HCT116 (cell line): ENCODE results near the gene ZBTB42. TPM values are rescaled to one million over a fixed set of nuclear protein-coding genes. Genes with fewer than 3 reads are reported as not detected.

ENCODE experiments used
- ATAC-seq: fragments of 200-7000 bp; cut with Tn5 transposase; 2 replicates; pipeline ENCODE4 v1.9.1; 2020; ENCODE audit warnings: mild to moderate bottlenecking, moderate library complexity
- BruUV-seq: library from RNA; stranded (reverse); fragments of 400-500 nt; replicated peaks from 2 replicates; lab custom pipeline; 2021; lab: Mats Ljungman, UMichigan
- CTCF ChIA-PET: fragments of 300-600 bp; sonication (Branson Sonifier 250); formaldehyde crosslinking; loops from one replicate; lab custom pipeline; 2021; ENCODE audit warnings: antibody characterized with exemption; lab: Charles Lee
- POLR2A ChIA-PET: fragments of 300-600, 350-600 bp; sonication (Branson Sonifier 250); formaldehyde crosslinking; loops from one replicate; lab custom pipeline; 2021; ENCODE audit warnings: antibody characterized with exemption; lab: Charles Lee
- RAD21 ChIA-PET, 2 experiments: fragments of 300-600 bp; sonication (Branson Sonifier 250); formaldehyde crosslinking; loops; one replicate each; lab custom pipeline; 2023; ENCODE audit warnings: low total read pairs in 2 of 2; ENCODE audit not compliant: uncharacterized antibody in 2 of 2, unreplicated experiment in 2 of 2, low non-redundant PET in 1 of 2; lab: Charles Lee
- DNase-seq: peaks from one replicate; pipeline ENCODE4 v3.0.0-alpha.2; 2010; ENCODE audit warnings: low read depth, low spot score
- H2AFZ ChIP-seq: fragments of 200-600 bp; shearing (Covaris generic), sonication (generic); 2 replicates; pipeline ENCODE4 v1.6.1; 2017; ENCODE audit warnings: low read depth, mixed run types, mixed read lengths, antibody characterized with exemption, low read length; ENCODE audit not compliant: poor library complexity, severe bottlenecking
- H3K27ac ChIP-seq: 2 replicates; pipeline ENCODE4 v1.5.1; 2012; ENCODE audit warnings: low read depth, low read length
- H3K27me3 ChIP-seq: fragments of 200-600 bp; sonication (generic); 2 replicates; pipeline ENCODE4 v1.6.1; 2016; ENCODE audit warnings: mixed run types, low read length, mixed read lengths; ENCODE audit not compliant: insufficient read depth
- H3K36me3 ChIP-seq, 2 experiments: fragments of 200-500 bp in 1 of 2; fragments of 200-600 bp in 1 of 2; sonication (Bioruptor generic) in 1 of 2; sonication (generic) in 1 of 2; 2 replicates each; pipeline versions ENCODE4 v1.5.1 to v1.6.1; 2014 to 2016; ENCODE audit warnings: low read length in 2 of 2, inconsistent platforms in 1 of 2, mixed read lengths in 1 of 2, mixed run types in 1 of 2; ENCODE audit not compliant: insufficient read depth in 2 of 2, control insufficient read depth in 1 of 2
- H3K4me1 ChIP-seq, 2 experiments: fragments of 200-600 bp in 1 of 2; sonication (generic) in 1 of 2; 2 replicates each; pipeline versions ENCODE4 v1.5.1 to v1.6.1; 2012 to 2017; ENCODE audit warnings: low read length in 2 of 2, inconsistent platforms in 1 of 2, mild to moderate bottlenecking in 1 of 2, mixed read lengths in 1 of 2, mixed run types in 1 of 2, moderate library complexity in 1 of 2; ENCODE audit not compliant: insufficient read depth in 2 of 2, control insufficient read depth in 1 of 2
- H3K4me2 ChIP-seq: fragments of 200-600 bp; sonication (generic); 2 replicates; pipeline ENCODE4 v1.6.1; 2017; ENCODE audit warnings: mixed run types, low read length, mixed read lengths
- H3K4me3 ChIP-seq, 2 experiments: fragments of 200-600 bp in 1 of 2; sonication (generic) in 1 of 2; replicated peaks in 1 of 2; 2 replicates each; pipeline ENCODE4 v1.5.1; 2011 to 2016; ENCODE audit warnings: low read length in 2 of 2, control low read depth in 1 of 2, low read depth in 1 of 2, mild to moderate bottlenecking in 1 of 2, mixed read lengths in 1 of 2, mixed run types in 1 of 2
- H3K79me2 ChIP-seq: fragments of 200-600 bp; sonication (generic); 2 replicates; pipeline ENCODE4 v1.6.1; 2017; ENCODE audit warnings: mild to moderate bottlenecking, mixed run types, low read length, moderate library complexity, mixed read lengths; ENCODE audit not compliant: insufficient read depth
- H3K9ac ChIP-seq: fragments of 200-600 bp; sonication (generic); 2 replicates; pipeline ENCODE4 v1.6.1; 2016; ENCODE audit warnings: low read length, mixed read lengths
- H3K9me2 ChIP-seq: fragments of 200-600 bp; sonication (generic), shearing (Covaris generic); 2 replicates; pipeline ENCODE4 v1.6.1; 2017; ENCODE audit warnings: mixed run types, mild to moderate bottlenecking, moderate library complexity; ENCODE audit not compliant: insufficient read depth
- H3K9me3 ChIP-seq, 2 experiments: fragments of 200-500 bp in 1 of 2; fragments of 200-600 bp in 1 of 2; sonication (Bioruptor generic) in 1 of 2; sonication (generic) in 1 of 2; 2 replicates each; pipeline ENCODE4 v1.6.1; 2014 to 2017; ENCODE audit warnings: low read length in 2 of 2, mixed read lengths in 2 of 2, inconsistent platforms in 1 of 2, low read depth in 1 of 2, mild to moderate bottlenecking in 1 of 2, mixed run types in 1 of 2, moderate library complexity in 1 of 2; ENCODE audit not compliant: control insufficient read depth in 1 of 2, insufficient read depth in 1 of 2
- H4K20me1 ChIP-seq: fragments of 200-600 bp; sonication (generic), shearing (Covaris generic); 2 replicates; pipeline ENCODE4 v1.6.1; 2017; ENCODE audit warnings: mixed run types, mild to moderate bottlenecking, moderate library complexity; ENCODE audit not compliant: insufficient read depth
- ATF3 ChIP-seq: IDR thresholded peaks from 2 replicates; pipeline ENCODE4 v1.6.1; 2012
- CBX3 ChIP-seq: IDR thresholded peaks from 2 replicates; pipeline ENCODE4 v1.6.1; 2012; ENCODE audit warnings: low read depth
- CEBPB ChIP-seq: IDR thresholded peaks from 2 replicates; pipeline ENCODE4 v1.6.1; 2012; ENCODE audit warnings: low read depth
- CTCF ChIP-seq, 3 experiments: fragments of 200-600 bp in 1 of 3; sonication (generic) in 1 of 3; IDR thresholded peaks in 2 of 3; conservative IDR thresholded peaks in 1 of 3; 2 replicates each; pipeline ENCODE4 v1.5.1; 2012 to 2017; ENCODE audit warnings: low read depth in 2 of 3, low read length in 2 of 3, antibody characterized with exemption in 1 of 3, borderline replicate concordance in 1 of 3, control low read depth in 1 of 3, mild to moderate bottlenecking in 1 of 3, mixed read lengths in 1 of 3, mixed run types in 1 of 3, moderate library complexity in 1 of 3; ENCODE audit not compliant: insufficient read depth in 1 of 3
- EZH2phosphoT487 ChIP-seq: fragments of 200-600 bp; IDR thresholded peaks from 2 replicates; pipeline ENCODE4 v1.6.1; 2018; ENCODE audit warnings: antibody characterized with exemption, borderline replicate concordance
- FOSL1 ChIP-seq: IDR thresholded peaks from 2 replicates; pipeline ENCODE4 v1.6.1; 2012; ENCODE audit warnings: low read depth
- JUND ChIP-seq: IDR thresholded peaks from 2 replicates; pipeline ENCODE4 v1.6.1; 2012
- SIN3A ChIP-seq: IDR thresholded peaks from 2 replicates; pipeline ENCODE4 v1.6.1; 2012; ENCODE audit warnings: low read depth
- SP1 ChIP-seq: IDR thresholded peaks from 2 replicates; pipeline ENCODE4 v1.6.1; 2012; ENCODE audit warnings: low read depth
- ZFX ChIP-seq: fragments of 450-650 bp; IDR thresholded peaks from 2 replicates; pipeline ENCODE4 v1.6.1; 2017
- ZNF274 ChIP-seq: fragments of 200-500 bp; sonication (Bioruptor generic); IDR thresholded peaks from 2 replicates; pipeline ENCODE4 v1.6.1; 2014; ENCODE audit warnings: mild to moderate bottlenecking, low read depth, low read length, inconsistent platforms
- intact Hi-C: fragments of 100-400 bp; cut with micrococcal nuclease; formaldehyde crosslinking; loops from 2 replicates; pipeline ENCODE4 v1.10.0; 2022
- total RNA-seq: library from RNA; stranded (reverse); gene quantifications from one replicate; pipeline ENCODE4 v1.2.1, GENCODE V29; 2021; ENCODE audit not compliant: unreplicated experiment
- TF ChIP-seq, protein P1 (sequence below): IDR thresholded peaks from 2 replicates; pipeline ENCODE4 v1.6.1; 2012; ENCODE audit warnings: low read depth

ZBTB42 gene
- total RNA-seq, 1 experiment from 2014 or later = 4.4 TPM

DNA sequence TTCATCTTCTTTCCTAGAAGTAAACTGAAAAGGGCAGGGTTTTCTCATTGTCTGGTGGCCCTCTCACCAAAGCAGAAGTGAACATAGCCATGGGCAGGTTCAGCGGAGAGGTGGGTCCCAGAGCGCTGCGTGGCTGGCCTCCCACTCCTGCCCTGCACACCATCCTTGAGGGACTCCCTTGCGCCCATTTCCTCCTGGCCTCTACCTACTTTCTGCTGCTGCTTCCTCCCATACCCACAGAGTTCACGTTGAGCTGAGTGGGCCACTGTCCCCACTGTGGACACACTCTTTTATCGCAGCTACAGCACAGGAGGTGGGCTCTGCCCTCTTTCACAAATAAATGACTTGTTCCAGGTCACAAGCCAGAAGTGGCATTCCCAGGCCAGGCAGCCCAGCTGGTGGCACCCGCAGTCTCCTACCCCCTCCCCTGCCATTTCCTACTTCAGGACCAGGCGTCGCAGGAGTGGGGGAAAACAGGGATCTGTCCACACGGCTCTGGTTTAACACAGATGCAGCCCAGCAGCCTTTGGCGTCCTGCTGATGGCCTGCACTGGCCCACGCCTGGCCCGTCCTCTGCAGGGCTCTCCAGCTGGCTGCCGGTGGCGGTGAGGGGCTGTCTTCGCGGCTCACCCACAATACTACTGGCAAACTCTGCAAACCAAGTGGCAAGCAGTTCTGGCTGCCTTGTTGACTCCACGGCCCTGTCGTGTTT, 43.1 kb upstream of the ZBTB42 start:
- TF ChIP-seq SIN3A (no peak), JUND (no peak), ZNF274 (no peak), FOSL1 (no peak), CBX3 (no peak), CTCF (IDR thresholded peaks at IDR 0.05 in 2 of 3, conservative IDR thresholded peaks at IDR 0.05 in 1 of 3; ENCODE audit: borderline replicate concordance in 1 of 3, insufficient read depth in 1 of 3, low read depth in 2 of 3, low read length in 2 of 3) (no peak), SP1 (no peak), ATF3 (no peak), ZFX (no peak), EZH2phosphoT487 (no peak), CEBPB (no peak)
- TF ChIP-seq, protein P1, sequence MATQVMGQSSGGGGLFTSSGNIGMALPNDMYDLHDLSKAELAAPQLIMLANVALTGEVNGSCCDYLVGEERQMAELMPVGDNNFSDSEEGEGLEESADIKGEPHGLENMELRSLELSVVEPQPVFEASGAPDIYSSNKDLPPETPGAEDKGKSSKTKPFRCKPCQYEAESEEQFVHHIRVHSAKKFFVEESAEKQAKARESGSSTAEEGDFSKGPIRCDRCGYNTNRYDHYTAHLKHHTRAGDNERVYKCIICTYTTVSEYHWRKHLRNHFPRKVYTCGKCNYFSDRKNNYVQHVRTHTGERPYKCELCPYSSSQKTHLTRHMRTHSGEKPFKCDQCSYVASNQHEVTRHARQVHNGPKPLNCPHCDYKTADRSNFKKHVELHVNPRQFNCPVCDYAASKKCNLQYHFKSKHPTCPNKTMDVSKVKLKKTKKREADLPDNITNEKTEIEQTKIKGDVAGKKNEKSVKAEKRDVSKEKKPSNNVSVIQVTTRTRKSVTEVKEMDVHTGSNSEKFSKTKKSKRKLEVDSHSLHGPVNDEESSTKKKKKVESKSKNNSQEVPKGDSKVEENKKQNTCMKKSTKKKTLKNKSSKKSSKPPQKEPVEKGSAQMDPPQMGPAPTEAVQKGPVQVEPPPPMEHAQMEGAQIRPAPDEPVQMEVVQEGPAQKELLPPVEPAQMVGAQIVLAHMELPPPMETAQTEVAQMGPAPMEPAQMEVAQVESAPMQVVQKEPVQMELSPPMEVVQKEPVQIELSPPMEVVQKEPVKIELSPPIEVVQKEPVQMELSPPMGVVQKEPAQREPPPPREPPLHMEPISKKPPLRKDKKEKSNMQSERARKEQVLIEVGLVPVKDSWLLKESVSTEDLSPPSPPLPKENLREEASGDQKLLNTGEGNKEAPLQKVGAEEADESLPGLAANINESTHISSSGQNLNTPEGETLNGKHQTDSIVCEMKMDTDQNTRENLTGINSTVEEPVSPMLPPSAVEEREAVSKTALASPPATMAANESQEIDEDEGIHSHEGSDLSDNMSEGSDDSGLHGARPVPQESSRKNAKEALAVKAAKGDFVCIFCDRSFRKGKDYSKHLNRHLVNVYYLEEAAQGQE = no peak
- Histone ChIP-seq H2AFZ (no peak overlapping the region), H3K9ac (no peak overlapping the region), H3K27me3 (no peaks in the 10 kb centered on the region), H4K20me1 (no peaks in the 10 kb centered on the region), H3K27ac (no peak overlapping the region), H3K4me1 (peaks cover 9 to 12% of the 10 kb centered on the region in 2 experiments), H3K36me3 (peaks cover 21 to 22% of the 10 kb centered on the region in 2 experiments; a peak in 3 of 4 replicates), H3K4me3 (no peak overlapping the region), H3K9me2 (no peaks in the 10 kb centered on the region), H3K79me2 (peaks cover 53% of the 10 kb centered on the region), H3K9me3 (no peaks in the 10 kb centered on the region), H3K4me2 (no peak overlapping the region)
- POLR2A ChIA-PET = no interaction called here
- ATAC-seq (no peak), DNase-seq (no peak)
- BruUV-seq = no TSS peak
- intact Hi-C loops = no loop called here
- RAD21 ChIA-PET = no interaction called here
- CTCF ChIA-PET = no interaction called here
